HG02623 (cell line): ENCODE results near the gene ZSWIM6.

Experiments
- ATAC-seq: cut with Tn5 transposase; IDR thresholded peaks from one replicate; pipeline ENCODE4 v1.9.1; 2021; ENCODE audit warnings: moderate library complexity; ENCODE audit not compliant: unreplicated experiment

The ZSWIM6 gene

DNA sequence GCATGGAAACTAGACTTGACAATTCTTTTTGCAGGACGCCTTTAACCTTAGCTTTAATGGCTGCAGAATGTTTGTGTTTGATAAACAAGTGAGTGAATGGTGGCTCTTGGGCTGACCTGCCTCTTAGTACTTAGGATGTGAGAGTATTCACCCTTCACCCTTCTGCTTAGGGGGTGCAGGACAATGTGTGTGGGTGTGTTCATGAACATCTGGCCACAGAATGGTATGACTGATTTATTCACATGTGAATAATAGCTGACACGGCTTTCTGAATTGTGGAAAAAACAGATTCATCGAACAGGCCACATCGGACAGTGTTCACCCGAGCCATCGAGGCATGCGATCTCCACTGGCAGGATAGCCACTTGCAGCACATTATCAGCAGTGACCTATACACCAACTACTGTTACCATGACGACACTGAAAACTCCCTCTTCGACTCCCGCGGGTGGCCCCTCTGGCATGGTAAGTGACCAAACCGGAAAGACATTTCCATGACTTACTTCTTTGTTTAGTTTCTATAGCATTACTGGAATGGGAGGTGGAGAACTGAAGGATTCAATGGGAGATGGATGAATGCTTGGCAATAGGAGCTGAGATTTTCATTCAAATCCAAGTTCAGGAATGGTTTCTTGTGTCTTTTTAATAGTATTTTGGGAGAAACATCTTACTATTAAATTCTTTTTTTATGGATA is 193.6 kb downstream of the ZSWIM6 start:
- ATAC-seq = no peak

DNA sequence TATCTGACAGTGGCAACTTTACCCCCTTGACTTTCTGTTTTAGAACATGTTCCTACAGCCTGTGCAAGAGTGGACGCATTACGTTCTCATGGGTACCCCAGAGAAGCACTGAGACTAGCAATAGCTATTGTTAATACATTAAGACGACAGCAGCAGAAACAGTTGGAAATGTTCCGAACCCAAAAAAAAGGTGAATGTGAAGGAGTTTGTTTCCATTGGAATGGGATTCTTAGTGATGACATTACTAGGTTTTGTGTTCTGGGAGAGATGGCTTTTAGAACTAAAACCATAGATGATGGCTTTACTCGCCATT is 194.1 kb downstream of the ZSWIM6 start:
- no peak for ATAC-seq

DNA sequence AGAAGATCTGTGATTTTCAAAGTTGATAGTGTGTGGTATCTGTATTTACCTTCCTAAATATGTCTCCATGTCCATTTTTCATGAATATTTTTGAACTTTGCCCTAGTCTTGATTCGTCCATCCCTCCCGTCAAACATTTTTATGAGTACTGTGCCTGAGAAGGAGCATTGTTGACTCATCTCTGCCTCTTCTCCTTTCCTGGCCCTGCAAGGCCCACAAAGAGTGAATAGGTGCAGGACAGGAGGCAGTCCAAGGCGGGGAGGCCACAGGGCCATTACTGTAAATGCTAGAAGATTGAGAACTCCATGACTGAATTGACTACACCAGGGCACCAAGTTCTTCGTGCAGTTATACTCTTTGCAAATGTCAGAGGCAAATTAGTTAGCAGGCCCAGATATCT is 200.9 kb downstream of the ZSWIM6 start:
- no peak for ATAC-seq

DNA sequence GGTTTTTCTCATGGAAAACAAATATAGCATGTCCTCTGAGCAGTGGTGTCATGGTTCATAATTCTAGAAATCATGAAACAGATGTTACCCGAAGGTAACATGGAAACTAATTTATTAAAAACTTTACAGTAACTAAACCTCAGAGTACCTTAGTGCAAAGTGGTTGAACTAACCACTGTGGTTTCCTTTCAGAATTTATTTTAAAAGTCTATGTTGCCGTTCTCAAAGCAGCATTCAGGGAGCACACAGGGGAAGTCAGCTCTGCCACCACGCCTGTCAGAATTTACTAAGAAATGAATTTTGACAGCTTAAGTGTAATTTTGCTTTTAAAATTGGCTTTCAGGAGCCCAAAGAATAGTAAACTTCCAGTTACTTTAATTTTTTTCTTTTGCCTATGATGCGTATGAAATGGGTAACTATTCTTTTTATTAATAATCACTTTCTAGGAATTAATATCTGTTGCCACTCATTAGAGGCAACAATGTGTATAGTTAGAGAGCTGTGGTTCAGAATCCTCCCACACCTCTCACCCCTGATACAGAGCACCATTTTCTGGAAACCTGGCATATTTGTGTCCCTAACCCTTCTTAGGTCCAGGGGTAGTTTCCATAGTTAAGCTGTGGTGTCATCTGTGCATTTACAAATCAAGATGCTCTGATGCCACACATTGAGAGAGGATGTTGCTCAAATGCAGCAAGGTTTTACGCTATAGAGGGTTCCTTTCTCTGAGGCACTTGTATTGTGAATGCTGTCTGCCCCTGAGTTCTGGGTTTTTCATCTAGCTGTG is 202.6 kb downstream of the ZSWIM6 start:
- ATAC-seq = peak; percentile 85

DNA sequence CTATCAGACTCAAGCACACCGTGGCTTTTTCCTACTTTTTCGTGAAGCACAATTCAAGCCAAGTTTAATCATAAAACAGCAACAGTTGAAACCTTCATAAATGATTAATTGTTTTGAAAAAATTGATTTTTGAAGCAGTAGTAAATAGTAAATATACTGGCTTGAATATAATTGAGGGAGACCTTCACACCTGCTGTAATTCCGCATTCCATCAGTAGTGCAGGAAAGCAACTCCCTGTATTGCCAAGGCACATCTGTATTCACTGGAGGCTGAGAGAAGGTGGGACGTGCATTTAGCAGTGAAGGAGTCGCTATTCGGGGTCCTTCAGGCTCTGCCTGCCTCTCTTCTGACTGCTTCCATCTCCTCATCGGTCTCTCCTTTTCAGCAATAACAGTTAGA is 203.8 kb downstream of the ZSWIM6 start:
- no peak for ATAC-seq

DNA sequence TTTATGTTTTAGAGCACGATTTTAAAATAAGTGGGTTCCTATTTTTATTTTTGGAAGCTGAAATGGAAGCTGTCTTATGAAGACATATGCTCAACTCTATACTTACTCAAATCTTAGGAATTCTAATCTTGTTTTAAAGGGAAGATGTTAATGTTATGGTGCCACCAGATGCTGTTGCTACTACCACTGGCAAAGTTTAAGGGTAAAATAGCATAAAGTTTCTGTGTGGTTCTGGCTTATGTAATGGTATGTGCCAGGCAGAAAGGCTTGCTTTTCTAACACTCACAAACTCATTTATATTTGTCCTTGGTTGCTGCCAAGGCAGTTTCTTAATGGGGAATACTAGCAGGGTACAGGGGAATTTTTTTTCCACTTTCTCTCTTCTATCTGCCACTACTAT is 204.9 kb downstream of the ZSWIM6 start:
- no peak for ATAC-seq

DNA sequence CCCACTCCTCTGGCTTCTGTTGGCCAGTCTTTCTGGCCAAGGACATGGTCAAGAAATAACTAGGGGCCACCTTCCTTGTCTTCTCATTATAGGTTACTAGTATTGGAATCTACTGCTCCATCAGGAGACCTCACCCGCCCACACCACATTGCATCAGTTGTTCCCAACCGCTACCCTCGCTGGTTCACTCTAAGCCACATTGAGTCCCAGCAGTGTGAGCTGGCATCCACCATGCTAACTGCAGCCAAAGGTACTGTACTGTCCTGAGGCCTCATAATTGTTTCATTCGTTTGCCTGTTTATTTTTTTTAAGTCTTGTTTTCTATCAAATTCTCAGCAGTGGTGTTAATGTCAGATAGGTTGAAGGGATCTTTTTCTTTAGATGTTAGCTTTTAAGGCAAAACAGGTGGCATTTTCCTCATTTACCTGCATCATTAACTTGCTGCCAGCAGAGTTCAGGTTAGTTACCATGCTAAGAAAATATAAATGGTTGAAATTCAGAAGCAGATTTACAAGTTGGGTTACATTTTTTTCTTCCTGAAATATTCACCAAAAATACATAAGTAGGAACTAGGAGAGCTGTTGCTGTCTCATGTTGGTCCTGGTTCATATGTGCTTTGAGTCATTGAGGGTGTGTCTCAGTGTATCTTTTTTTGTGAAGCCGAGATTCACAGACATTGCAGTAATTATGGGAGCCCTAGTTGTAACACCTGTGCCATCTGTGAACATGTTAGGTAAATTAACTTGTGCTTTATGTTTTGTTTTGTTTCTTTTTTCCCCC is 206.9 kb downstream of the ZSWIM6 start:
- ATAC-seq = no peak

DNA sequence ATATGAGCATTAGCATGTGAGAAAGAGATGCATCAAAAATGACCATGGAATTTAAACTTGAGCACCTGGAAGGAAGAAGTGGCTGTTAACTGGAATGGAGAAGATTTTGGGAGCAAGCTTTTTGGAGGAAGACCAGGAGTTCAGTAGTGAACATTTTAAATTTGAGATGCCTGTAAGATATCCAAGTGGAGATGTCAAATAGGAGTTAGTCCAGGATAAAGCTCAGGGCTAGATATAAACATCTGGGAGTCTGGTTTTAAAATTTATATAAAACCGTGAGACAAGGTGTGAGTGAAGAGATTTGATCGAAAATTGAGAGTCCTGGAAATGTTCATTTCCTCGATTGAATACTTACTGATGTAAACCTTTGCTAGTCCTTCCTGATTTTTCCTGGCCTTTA is 217.5 kb downstream of the ZSWIM6 start:
- ATAC-seq = no peak

DNA sequence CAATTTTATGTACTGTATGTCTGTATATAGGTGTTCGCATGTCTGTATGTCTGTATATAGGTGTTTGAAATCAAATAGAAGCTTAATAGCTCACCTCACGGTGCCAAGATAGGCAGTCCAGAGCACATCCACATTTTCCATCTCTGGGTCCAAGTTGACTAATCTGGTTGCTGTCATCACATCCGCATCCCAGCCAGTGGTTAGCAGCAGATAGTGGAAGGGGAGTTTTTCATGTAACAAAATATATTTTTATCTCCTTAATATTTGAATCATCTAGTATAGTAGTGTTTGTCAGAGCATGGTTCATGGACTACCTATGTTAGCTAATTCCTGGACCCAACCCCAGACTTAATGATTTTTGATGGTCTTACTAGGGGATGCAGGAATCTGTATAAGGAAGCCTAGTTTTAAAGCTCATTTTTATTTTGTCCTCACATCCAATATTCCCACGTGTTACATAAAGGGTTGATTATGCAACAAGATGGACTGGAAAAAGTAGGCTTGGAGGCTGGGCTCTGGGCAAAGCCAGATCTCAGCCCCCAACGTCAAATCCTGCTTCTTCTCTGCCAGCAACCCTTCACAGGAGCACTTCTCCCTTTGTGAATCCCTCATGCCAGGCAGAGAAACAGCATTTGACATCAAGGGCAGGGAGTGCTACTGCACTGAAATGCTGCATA is 219.7 kb downstream of the ZSWIM6 start:
- ATAC-seq = no peak

DNA sequence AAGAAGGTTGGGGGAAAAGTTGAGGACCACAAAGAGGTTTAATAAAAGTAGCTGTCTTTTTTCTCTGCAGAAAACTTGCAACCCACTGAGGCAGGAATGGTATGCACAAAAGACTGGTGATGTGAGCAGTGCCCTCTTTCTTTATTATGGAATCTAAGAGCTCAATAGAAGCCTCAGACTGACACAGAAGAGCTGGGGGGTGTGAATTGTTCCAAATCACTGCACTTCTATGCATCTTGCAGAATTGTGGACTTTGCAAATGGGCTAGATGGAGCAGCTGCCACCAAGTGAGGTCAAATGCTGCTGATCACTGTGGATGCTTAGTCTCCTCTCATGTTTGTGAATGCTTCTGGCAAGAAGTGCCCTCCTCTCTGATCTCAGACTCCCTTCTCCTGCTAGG is 227.1 kb downstream of the ZSWIM6 start:
- no peak for ATAC-seq

DNA sequence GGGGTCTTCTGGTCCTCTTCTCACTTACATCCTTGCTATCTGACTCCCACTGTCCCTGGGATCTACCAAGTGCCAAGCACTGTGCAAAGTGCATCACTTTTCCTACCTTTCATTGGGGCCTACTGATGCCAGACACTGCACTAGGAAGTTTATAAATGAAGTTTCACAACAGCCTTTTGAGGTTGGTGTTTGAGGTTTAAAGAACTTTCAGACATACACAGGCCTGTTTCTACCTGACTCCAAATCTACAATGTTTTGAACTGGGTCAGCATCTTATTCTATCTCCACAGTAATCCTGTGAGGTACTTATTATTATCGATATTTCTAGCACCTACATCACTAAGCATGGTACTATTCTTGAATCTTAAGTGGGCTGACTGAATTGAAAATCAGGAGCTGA is 227.7 kb downstream of the ZSWIM6 start:
- ATAC-seq = no peak

DNA sequence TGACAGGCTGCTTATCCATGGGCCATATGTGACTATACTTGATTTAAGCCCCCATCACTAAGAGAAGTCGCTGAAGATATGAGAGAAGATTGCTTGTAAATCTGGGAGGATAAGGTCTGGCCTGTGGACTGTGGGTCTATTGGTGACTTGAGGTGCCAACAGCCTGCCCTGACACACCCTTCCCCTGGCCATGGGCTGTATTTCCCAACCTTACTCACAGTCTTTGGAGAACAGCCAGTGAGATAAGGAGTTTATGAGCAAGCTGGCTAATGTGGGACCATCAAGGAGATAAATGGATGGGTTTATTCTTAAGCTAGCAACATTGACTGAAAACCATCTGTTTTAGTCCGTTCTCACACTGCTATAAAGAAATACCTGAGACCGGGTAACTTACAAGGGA is 231.3 kb downstream of the ZSWIM6 start:
- ATAC-seq = no peak

DNA sequence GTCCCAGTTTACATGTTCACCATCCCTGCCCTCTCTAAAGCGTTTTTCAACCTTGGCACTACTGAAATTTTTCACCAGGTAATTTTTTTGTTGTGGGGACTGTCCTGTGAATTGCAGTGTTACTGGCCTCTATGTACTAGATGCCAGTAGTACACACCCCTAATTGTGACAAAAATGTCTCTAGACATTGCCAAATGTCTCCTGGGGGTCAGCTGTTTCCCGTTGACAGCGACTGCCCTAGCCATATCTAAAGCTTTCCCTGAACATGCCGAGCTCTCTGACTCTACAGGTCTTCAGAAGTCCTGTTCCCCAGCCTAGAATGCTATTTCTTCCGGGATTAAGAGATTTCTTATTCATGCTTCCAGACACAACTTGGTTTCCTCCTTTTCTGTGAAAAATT is 235.3 kb downstream of the ZSWIM6 start:
- no peak for ATAC-seq

DNA sequence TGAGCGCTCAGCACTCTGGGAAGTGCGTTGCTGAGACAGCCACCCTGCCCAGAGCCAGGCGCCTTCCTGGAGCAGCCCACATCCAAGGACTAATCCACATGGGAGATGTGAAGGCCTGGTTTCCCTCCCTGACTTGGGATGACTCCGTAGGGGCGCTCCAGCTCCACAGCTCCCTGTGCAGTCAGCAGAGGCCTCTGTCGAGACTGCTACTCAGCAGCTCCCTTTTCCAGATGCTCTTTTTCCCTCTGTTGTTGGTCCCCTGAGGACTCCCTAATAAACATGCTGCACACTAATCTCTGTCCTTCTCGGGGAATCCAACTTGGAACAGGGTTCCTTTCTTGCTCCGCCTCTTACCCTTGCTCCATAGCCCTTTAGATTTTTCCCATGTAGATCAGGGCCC is 237.3 kb downstream of the ZSWIM6 start:
- no peak for ATAC-seq

DNA sequence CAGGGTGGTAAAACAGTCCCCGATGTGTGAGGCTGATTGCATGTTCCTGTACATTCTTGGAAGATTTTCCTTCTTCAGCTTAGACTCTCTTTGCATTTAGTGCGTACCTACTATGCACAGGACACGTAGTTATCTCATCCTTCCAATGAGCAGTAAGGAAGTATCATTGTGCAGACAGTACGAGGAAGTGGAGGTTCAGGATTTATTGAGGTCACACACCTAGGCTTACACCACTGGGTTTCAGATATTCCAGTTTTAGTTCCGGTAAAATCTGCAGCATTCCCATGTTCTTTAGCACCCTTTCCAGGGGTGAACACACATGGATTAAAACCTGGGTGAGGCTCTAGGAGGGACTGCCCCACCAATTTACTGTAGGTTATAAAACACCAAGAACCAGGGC is 238.7 kb downstream of the ZSWIM6 start:
- no peak for ATAC-seq

DNA sequence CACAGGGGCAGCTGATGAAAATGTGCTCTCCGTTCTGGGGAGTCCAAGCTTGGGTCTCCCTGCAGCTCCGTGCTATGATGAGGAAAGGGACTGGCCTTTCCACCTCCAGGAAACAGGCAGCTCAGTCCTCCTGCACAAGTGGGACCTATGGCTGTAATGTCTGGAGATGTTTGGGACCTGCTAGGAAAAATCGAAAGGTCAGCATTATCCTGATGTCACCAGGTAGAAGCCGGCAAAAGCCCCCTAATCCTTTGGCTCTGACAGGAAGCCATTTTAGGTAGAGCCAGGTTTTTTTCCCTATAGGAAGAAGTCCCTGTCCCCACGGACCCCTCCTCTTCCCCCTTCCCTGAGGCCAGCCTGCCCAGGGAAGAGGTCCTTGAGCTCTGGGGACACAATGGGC is 240.9 kb downstream of the ZSWIM6 start:
- no peak for ATAC-seq

DNA sequence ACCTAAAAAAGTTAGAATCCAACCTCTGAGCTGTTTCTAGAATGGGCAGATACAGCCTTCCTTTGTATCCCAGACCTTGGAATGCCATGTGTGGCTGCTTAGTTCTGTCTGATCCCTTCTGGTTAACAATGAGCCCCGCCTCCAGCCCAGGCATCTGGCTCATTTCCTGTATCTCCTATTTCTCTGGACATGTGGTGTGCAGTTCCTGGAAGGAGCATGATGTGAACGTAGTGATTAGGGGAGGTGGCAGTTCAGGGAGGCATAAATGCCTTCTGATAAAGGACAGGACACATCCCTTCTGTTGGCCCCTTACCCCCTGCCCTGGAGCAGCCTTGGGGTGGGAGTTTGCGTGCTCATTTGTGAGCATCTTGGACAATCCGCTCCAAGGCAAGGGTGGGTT is 243.0 kb downstream of the ZSWIM6 start:
- ATAC-seq = no peak

DNA sequence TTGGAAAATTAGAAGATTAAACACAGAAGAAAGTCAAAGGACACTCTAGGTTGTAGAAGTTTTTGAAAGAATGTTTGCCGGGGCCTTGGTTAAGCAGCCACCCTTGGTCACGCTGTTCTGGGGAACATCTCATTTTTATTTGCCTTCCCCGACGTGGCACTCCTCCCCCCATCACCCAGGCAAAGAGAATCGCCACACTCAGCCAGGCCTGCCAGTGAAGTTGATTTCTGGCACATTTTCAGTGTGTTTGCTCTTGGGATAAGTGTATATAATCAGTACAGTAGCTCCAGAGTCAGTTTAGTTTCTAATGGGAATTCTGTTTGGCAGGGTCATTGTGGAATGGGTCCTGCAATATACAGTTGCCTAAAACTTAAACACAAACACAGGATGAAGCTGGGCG is 243.5 kb downstream of the ZSWIM6 start:
- ATAC-seq = no peak

DNA sequence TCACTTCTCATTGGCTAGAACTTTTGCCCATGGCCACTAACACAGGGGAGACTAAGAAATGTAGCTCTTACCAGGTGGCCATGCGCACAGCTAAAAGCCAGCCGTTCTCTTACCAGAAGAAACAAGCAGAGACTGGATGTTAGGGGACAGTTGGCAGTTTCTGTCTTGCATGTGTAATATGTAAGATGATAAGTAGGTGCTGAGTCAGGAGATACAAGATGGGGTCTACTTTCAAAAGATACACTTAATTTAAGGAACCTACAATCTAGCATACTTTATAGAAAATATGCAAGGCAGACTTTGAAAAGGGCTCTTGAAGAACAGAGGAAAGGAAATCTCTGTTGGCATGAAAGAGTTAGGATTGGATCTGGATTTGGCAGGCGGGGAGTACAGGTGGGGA is 244.5 kb downstream of the ZSWIM6 start:
- no peak for ATAC-seq

DNA sequence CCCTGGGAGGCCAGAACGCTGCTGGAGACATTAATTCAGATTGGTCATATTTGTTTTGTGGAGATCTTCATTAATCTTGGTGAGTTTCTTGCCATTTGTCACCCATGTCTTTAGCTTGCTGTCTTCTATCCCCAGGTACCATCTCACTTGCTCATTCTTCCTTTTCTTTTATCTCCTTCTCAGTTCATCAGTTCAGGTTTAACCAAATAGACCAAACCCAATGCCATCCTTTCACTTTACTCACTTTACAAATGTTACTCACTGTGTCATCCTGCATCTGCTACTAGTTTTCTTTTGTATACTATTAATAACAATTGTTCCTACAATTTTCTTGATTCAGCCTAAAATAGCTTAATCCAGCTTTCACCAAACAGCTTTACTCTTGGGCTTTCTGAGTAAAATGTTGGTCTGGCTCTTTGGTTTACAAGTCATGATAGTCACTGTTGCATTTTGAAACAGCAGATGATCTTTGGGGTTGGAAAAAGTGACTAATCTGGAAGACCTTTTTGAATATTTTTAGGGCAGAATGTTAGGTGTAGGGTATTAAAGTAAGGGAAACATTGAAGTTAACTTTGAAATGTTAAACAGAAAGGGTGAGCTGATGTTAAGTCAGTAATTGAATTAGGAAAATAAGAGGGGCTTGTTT is 246.9 kb downstream of the ZSWIM6 start:
- no peak for ATAC-seq

DNA sequence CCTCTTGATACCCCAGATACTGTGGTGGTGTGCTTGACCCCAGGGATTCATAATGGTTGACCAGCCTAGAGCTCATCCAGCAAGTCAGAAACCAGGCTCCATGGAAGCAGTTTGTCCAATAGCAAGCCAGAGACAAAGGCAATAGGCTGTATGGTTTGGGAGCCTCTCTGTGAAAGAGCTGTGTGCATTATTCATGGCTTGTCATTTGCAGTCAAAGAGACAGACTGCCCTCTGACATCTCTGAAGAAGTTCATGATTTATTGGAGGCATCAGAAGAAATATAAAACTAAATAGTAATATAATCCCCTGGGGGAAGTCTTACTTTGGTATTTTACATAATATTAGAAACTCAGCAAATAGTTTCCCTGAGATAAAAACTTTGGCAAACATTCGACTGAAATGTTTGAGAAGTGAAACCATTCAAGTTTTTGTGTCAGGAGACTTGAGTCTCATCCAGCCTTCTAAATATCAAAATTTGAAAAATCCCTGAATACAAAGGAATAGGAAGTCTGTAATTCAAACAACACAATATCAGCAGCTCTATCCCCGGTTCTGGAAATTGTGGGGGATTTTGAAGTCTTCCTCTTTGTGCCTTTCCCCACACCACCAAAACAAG is 250.3 kb downstream of the ZSWIM6 start:
- no peak for ATAC-seq
